DMS 273 (cell line): ENCODE data around the gene ELK4.
"Not testable (repeated sequence)": the region's sequence is repeated elsewhere in the genome, so short reads cannot be mapped to it uniquely, and the experiment has no call there.

Experiments
- DNase-seq: peaks from one replicate; lab custom pipeline; 2025; ENCODE audit not compliant: unreplicated experiment; lab: John Stamatoyannopoulos, UW

Gene ELK4

DNA sequence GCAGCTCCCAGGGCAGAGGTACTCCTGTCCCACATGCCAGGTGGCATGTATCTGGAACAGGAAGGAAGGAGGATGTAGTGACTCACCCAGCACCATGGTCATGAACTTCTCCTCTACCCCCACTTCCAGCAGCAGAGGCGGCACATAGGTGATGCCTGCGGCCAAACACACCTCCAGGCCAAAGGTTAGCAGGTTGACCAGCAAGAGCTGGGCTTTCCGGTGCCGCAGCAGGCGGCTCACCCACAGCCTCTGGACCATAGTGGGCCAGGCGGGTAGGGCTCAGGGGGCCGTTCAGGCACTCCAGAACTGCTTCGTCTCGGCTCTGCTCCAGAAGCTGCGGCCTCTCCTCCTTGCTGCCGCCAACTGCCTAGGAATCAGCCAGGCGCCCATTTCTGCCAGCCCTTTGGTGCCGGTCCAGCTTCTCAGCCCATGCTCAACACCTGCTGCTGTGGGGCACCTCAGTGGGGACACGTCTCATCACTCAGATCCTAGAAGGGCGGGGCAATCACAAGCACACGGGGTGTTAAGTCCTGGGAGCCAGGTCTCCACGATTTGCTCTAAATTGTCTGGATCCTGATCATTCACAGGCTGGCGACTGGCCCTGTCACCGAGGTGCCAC, 32.7 kb upstream of the ELK4 start:
- peak; percentile 40 for DNase-seq

DNA sequence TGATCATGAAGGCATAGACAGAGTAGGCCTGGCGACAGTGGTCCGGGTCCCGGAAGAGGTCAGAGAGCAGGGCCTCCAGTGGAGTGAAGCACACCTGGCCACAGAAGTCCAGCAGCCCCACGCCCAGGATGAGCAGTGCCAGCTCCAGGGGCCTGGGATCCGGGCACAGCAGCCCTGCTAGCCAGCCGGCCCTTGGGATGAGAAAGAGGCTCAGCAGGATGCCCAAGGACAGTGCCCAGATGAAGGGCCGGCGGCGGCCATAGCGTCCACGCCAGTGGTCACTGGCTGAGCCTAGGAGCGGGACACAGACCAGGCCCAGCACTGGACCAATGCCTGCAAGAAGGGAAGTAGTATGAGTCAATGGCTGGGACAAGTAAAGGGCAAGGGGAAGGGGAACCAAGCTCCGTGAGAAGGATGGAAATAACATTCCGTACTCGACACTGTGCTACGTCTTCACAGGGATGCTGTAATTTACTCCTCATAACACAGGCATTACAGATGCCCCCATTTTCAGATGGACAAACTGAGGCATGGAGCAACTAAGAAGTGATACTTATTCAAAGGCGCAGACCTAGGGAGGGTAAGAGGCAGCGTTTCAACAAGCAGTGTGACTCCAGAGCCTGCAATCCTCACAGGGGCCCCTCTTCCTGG, 31.6 kb upstream of the ELK4 start:
- DNase-seq = no peak

GRCh38 chr1:205662791-205663190, 31.0 kb upstream of the ELK4 start:
- no peak for DNase-seq

- peak; percentile 80 for DNase-seq
Measured at GRCh38 chr1:205662135-205662738, 30.4 kb upstream of the ELK4 start.

DNA sequence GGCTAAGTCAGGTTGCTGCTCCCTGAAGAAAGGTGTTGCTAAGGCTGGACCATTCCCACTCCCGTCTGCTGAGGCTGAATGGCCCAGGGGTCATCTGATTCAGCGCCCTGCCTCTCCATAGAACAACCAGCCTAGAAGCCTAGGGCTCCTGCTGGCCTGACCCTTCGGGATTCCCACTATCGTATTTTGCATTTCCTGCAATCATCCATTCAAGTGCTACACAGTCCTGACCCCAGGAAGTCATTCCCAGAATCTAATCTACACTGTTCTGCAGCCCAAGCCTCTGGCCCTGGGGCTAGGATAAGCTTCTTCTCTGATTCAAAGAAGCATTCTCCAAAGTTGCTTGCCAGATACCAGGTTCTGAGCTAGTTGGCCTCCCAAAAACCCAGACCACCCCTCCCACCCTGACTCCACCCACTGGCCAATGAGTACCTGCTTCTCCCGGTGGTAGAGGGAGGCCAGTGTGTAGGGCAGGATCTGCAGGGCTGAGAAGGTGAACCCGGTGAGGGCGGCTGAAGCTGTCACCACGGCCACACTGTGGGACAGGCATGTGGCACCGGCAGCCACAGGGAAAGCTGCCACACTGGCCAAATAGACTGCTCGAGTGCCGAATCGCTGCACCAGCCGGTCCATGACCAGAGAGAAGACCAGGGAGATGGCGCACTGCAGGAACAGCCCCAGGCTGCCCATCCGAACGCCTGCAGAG, 29.8 kb upstream of the ELK4 start:
- DNase-seq = no peak

- DNase-seq = no peak
Measured at GRCh38 chr1:205660361-205660760, 28.6 kb upstream of the ELK4 start.

DNA sequence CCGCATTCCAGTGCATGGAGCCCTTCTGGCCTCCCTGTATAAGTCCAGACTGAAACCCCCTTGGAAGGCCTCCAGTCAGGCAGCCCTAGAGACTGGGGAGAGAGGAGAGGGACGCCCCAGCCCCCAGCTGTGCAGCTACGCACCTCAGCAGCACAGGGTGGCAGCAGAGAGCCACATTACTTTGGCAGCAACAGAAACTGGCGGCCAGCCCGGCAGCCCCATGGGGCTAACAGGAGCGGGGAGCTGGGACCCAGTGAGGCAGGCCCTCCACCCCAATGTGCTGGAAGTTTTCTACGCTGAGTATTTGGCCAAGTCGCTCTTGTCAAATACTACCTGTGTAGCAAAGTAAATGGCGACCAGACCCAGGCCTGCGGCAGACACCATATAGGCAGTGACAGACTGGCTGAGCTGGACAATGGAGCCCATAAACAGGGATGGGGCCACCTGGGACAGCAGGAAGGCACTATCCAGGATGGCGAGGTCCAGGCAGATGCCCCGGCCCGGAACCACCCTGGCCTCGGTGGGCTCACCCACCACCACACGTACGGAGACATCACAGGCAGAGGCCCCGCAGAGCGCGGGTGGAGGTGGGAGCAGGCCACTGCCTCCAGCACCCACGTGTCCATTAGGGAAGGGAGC, 27.3 kb upstream of the ELK4 start:
- DNase-seq = peak; percentile 92

GRCh38 chr1:205656236-205656635, 24.4 kb upstream of the ELK4 start:
- DNase-seq = no peak

GRCh38 chr1:205652984-205653383, 21.2 kb upstream of the ELK4 start:
- no peak for DNase-seq

DNA sequence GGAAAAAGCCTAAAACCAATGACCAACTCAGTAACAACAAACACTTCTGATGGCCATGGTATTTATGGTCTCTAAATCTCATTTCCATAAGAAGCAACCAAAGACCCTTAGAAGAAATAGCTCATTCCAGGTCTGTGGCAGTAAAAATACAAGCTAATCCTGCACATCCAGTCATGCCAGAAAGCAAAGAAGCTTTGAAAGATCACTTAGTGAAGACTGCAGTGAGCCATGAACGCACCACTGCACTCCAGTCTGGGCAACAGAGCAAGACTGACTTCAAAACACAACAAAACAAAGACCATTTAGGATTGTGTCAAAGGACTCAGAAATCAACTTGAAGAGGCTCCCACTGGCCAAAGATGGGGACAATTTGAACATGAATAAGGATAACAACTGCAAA, 18.4 kb upstream of the ELK4 start:
- DNase-seq = no peak

DNA sequence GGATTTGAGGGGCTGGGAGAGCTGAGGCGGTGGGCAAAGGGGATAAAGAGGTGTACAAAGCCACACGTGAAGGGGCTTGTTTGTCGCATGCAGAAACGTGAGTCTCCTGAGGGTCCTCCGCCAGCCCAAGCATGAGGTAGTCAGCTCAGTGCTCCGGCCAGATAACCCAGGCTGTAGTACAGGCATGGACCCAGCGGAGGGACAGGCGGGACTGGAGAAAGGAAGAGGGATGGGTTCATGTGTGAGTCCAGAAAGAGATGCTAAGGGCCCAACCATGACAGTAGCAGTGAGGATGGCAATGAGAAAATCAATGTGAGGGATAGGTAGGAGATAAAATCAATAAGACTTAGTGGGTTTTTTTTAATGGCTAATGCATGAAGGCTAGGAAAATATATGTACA, 13.7 kb upstream of the ELK4 start:
- no peak for DNase-seq

GRCh38 chr1:205642679-205643307, 11.0 kb upstream of the ELK4 start:
- DNase-seq = no peak

DNA sequence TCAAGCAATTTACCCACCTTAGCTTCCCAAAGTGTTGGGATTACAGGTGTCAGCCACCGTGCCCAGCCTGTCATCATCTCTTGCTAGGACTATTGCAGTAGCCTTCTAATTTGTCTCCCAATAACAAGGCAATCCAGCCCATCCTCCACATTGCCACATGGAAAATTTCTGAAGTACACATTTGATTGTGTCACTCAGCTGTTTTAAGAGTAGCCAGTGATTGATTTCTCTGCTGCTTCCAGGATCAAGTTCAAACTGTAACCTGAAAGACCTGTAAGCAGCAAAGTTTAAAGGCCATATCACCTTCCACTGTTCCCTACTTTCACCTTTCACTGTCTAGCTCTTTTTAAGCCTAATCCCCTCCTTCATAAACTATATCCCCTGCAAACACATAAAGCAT, 7.8 kb upstream of the ELK4 start:
- no peak for DNase-seq

- no peak for DNase-seq
Measured at GRCh38 chr1:205637854-205638468, 6.2 kb upstream of the ELK4 start.

DNA sequence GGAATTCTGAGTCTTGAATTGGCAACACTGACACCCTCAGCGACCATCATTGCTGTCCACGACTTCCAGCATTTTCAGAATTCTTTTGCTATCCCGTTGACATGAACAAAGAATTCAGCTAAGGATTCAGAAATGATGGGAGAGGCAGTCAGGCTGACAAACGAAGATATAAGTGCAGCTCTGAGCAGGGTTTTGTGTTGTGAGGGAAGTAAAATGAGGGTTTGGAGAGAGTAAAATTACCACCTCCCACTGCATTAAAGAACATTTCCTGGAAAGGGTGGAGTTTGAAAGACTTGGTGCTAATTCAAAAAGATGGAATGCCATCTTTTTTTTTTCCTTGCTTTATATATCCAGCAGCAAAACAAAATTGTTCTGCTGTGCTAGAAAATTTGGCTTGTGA, 4.9 kb upstream of the ELK4 start:
- no peak for DNase-seq

- DNase-seq = not testable (repeated sequence)
Measured at GRCh38 chr1:205636138-205636530, 4.3 kb upstream of the ELK4 start.

- DNase-seq = peak; percentile 44
Measured at GRCh38 chr1:205633421-205633976, 1.7 kb upstream of the ELK4 start.

GRCh38 chr1:205632669-205633169, 908 bp upstream of the ELK4 start:
- DNase-seq = peak; percentile 34

- DNase-seq = peak; percentile 96
Measured at GRCh38 chr1:205631010-205631767, 622 bp downstream of the ELK4 start.
